Ovary (tissue), 3 donors: ENCODE results near the gene HTRA3.

ENCODE experiments used
- EP300 ChIP-seq: sonication (generic); formaldehyde crosslinking; IDR thresholded peaks from one replicate; pipeline ENCODE4 v1.6.1; 2017; ENCODE audit warnings: antibody characterized with exemption
- POLR2A ChIP-seq: fragments of 450-650 bp; IDR thresholded peaks from one replicate; pipeline ENCODE4 v1.6.1; 2017; ENCODE audit warnings: antibody characterized with exemption, mild to moderate bottlenecking, moderate library complexity
- TF ChIP-seq, protein P1 (sequence below), 3 donors: fragments of 450-650 bp in 2 of 3; fragments of 200-600 bp in 1 of 3; IDR thresholded peaks; one replicate each; pipeline versions ENCODE4 v1.5.1 to v1.8.0; 2016 to 2022; ENCODE audit warnings: antibody characterized with exemption in 3 of 3, mild to moderate bottlenecking in 1 of 3
- donor health status: DM: no; HTN: no; CAD: no.

DNA sequence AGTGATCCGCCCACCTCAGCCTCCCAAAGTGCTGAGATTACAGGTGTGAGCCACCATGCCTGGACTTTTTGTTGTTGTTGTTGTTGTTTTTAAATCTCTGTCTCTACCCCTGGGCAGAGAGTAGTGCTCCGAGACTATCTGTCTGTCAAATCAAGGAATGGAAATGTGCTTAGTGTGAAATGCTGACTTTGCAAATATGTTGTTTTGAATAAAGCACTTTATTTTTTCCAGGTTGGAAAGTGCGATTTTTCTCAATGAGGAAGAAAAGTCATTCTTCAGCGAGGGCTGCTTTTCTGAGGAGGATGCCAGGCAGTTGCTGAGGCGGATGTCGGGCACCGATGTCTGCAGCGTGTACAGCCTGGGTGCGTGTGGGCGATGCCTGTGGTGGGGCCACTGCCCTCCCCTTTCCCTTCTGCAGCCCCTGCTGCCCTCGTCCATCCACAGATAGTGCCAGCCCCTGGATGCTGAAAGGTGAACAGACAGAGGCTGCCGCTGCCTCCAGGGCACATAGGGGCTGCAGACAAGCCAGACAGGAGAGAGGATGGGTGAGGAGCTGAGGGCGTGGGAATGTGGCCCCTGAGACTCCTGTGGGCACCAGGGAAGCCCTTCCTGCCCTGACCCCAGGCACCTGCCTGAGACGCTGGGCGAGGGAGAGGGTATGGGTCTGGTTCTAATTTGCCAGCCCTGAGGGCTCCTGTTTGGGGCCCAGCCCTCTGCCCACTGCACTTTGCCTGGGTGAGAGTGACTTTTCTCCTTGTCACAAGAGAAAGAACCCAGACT is 46.8 kb upstream of the HTRA3 start:
- TF ChIP-seq, protein P1, sequence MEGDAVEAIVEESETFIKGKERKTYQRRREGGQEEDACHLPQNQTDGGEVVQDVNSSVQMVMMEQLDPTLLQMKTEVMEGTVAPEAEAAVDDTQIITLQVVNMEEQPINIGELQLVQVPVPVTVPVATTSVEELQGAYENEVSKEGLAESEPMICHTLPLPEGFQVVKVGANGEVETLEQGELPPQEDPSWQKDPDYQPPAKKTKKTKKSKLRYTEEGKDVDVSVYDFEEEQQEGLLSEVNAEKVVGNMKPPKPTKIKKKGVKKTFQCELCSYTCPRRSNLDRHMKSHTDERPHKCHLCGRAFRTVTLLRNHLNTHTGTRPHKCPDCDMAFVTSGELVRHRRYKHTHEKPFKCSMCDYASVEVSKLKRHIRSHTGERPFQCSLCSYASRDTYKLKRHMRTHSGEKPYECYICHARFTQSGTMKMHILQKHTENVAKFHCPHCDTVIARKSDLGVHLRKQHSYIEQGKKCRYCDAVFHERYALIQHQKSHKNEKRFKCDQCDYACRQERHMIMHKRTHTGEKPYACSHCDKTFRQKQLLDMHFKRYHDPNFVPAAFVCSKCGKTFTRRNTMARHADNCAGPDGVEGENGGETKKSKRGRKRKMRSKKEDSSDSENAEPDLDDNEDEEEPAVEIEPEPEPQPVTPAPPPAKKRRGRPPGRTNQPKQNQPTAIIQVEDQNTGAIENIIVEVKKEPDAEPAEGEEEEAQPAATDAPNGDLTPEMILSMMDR (IDR thresholded peaks at IDR 0.05), result no peak
- TF ChIP-seq EP300 (no peak), POLR2A (no peak)
